K562 (cell line): ENCODE data around the gene SHC1. TPM values are rescaled to one million over a fixed set of nuclear protein-coding genes. Genes with fewer than 3 reads are reported as not detected.

Experiments used
- ATF7 ChIP-seq: fragments of 450-650 bp; IDR thresholded peaks from 2 replicates; pipeline ENCODE4 v1.7.1; 2014; ENCODE audit warnings: mild to moderate bottlenecking, moderate library complexity
- C11orf30 ChIP-seq: fragments of 450-650 bp; IDR thresholded peaks from 2 replicates; pipeline ENCODE4 v1.6.1; 2016; ENCODE audit warnings: low read depth, mild to moderate bottlenecking
- CBFA2T2 ChIP-seq: fragments of 450-650 bp; conservative IDR thresholded peaks from 2 replicates; pipeline ENCODE4 v1.6.1; 2017; ENCODE audit warnings: mild to moderate bottlenecking
- DACH1 ChIP-seq: fragments of 450-650 bp; IDR thresholded peaks from 2 replicates; pipeline ENCODE4 v1.6.1; 2018; ENCODE audit not compliant: partially characterized antibody
- KLF1 ChIP-seq: fragments of 450-650 bp; IDR thresholded peaks from 2 replicates; pipeline ENCODE4 v1.6.1; 2016; ENCODE audit warnings: missing genetic modification characterization, missing compliant biosample characterization
- L3MBTL2 ChIP-seq: fragments of 450-650 bp; IDR thresholded peaks from 2 replicates; pipeline ENCODE4 v1.6.1; 2016; ENCODE audit warnings: mild to moderate bottlenecking, moderate library complexity
- NR2C2 ChIP-seq, 2 experiments: fragments of 200-800 bp in 1 of 2; sonication (Bioruptor generic) in 1 of 2; sonication (generic) in 1 of 2; formaldehyde crosslinking in 1 of 2; IDR thresholded peaks; 2 replicates each; pipeline versions ENCODE4 v1.6.1 to v1.8.0; 2016 to 2022; ENCODE audit warnings: mild to moderate bottlenecking in 1 of 2, missing compliant biosample characterization in 1 of 2, missing genetic modification characterization in 1 of 2, missing genetic modification reagents in 1 of 2
- NR4A1 ChIP-seq, 2 experiments: fragments of 250-450 bp in 1 of 2; fragments of 450-650 bp in 1 of 2; sonication (Bioruptor Pico) in 1 of 2; IDR thresholded peaks; 2 replicates each; pipeline versions ENCODE4 v1.4.0 to v1.6.1; 2016 to 2020; ENCODE audit warnings: mild to moderate bottlenecking in 2 of 2, missing compliant biosample characterization in 1 of 2, missing genetic modification characterization in 1 of 2, moderate library complexity in 1 of 2
- RAD21 ChIP-seq, 2 experiments: fragments of 250-450 bp in 1 of 2; fragments of 450-650 bp in 1 of 2; sonication (Bioruptor Pico) in 1 of 2; formaldehyde crosslinking in 1 of 2; IDR thresholded peaks in 1 of 2; conservative IDR thresholded peaks in 1 of 2; 2 replicates each; pipeline versions ENCODE4 v1.4.0 to v1.8.0; 2020 to 2022; ENCODE audit warnings: mild to moderate bottlenecking in 2 of 2, moderate library complexity in 1 of 2
- RBBP5 ChIP-seq: fragments of 200-600 bp; sonication (generic); IDR thresholded peaks from 2 replicates; pipeline ENCODE4 v1.6.1; 2012; ENCODE audit warnings: borderline replicate concordance, mild to moderate bottlenecking, low read length, control low read depth, inconsistent platforms; ENCODE audit not compliant: insufficient read depth, poor library complexity, severe bottlenecking
- SAP30 ChIP-seq: fragments of 200-600 bp; sonication (generic); IDR thresholded peaks from 2 replicates; pipeline ENCODE4 v1.6.1; 2012; ENCODE audit warnings: borderline replicate concordance, low read depth, mild to moderate bottlenecking, moderate library complexity, low read length, control low read depth, inconsistent platforms; ENCODE audit not compliant: insufficient read depth, poor library complexity, severe bottlenecking
- TCF7L2 ChIP-seq: fragments of 150-350 bp; IDR thresholded peaks from 2 replicates; pipeline ENCODE4 v1.6.1; 2016; ENCODE audit warnings: low read depth, mild to moderate bottlenecking, low read length, moderate library complexity
- XRCC5 ChIP-seq: fragments of 200-400 bp; formaldehyde crosslinking; IDR thresholded peaks from 2 replicates; pipeline ENCODE4 v1.6.1; 2017; ENCODE audit warnings: low read depth, mild to moderate bottlenecking, low read length
- ZBTB17 ChIP-seq: fragments of 450-650 bp; formaldehyde crosslinking; IDR thresholded peaks from 2 replicates; pipeline ENCODE4 v1.4.0; 2020; ENCODE audit warnings: mild to moderate bottlenecking
- ZNF165 ChIP-seq: fragments of 250-450 bp; sonication (Bioruptor Pico); IDR thresholded peaks from 2 replicates; pipeline ENCODE4 v1.4.0; 2020; ENCODE audit warnings: borderline replicate concordance
- ZNF717 ChIP-seq: fragments of 250-450 bp; sonication (Bioruptor Pico); IDR thresholded peaks from 2 replicates; pipeline ENCODE4 v1.5.0; 2021
- polyA plus RNA-seq, 8 experiments: library from polyadenylated mRNA; depleted of rRNA in 4 of 8; stranded (reverse) in 5 of 8; unstranded in 3 of 8; fragments of >200 nt; fragmentation: Nextera tagmentation in 2 of 8; fragmentation: Illumina TruSeq in 1 of 8; extraction: Ambion mirVana in 2 of 8; extraction: Trizol in 1 of 8; gene quantifications; 2 replicates each; pipeline versions ENCODE4 v1.2.1 to v1.2.3, GENCODE V29; 2011 to 2014; ENCODE audit warnings: inconsistent platforms in 1 of 8, missing spikeins in 1 of 8
- total RNA-seq, 7 experiments: library from RNA; depleted of rRNA in 6 of 7; stranded (reverse); fragments of >200 nt in 6 of 7; fragmentation: Illumina TruSeq in 2 of 7; extraction: Trizol in 2 of 7; gene quantifications; 2 replicates each; pipeline versions ENCODE4 v1.2.1 to v1.2.3, GENCODE V29; 2011 to 2021; ENCODE audit warnings: low replicate concordance in 1 of 7
- TF ChIP-seq, protein P1 (sequence below): sonication (generic); formaldehyde crosslinking; IDR thresholded peaks from 2 replicates; pipeline ENCODE4 v1.8.0; 2022; ENCODE audit warnings: mild to moderate bottlenecking, missing genetic modification reagents, borderline replicate concordance
- TF ChIP-seq, protein P2 (sequence below): sonication (generic); formaldehyde crosslinking; IDR thresholded peaks from 2 replicates; pipeline ENCODE4 v1.8.0; 2023; ENCODE audit warnings: mild to moderate bottlenecking, missing genetic modification reagents
- TF ChIP-seq, protein P3 (sequence below): fragments of 450-650 bp; IDR thresholded peaks from 2 replicates; pipeline ENCODE4 v1.6.1; 2016

Gene SHC1
- total and polyA plus RNA-seq, 9 of the 15 experiments (the other 6 are each of a cell fraction or from before 2014, with no cell fraction given) = 4.1 to 113 (median 51.9) TPM

DNA sequence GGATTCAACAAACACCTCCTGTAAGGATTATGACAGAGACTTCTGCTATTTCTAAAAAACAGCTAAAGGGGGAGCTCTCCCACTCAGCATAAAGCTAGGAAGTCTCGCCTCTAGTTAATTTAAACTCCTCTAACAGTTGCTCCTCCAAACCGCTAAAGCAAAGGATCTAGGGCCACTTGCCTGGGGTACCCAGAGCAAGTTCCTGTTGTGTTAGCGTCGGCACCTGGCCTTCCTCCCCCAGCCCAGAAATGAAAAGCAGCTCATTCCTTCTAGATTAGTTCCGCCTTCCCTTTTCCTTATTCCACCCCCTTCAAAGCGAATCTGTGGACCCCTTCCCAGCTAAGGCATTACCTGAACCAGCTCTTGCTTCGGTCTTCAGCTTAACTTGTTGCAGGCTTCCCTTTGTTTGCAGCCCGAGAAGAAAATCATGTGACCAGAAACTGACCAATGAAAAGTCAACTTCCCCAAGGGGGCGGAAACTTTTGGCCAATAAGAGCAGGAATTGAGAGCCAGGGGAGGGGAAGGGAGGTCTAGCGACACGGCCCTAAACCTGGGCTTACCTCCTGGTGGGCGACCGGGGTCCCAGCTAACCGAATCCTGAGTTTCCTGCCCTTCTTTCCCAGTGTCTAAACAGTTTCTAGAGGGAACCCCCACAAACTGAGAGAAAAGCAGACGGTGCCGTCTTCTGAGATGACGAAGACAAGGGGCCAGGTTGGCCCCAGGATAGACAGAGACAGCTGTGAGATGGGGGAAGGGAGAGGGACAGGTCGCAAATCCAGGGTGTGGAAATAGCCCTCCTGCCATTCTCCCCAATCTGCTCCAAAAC lies 14.6 kb downstream of the SHC1 start, which contains the start of gene PBXIP1 (continued):
- TF ChIP-seq, protein P1, sequence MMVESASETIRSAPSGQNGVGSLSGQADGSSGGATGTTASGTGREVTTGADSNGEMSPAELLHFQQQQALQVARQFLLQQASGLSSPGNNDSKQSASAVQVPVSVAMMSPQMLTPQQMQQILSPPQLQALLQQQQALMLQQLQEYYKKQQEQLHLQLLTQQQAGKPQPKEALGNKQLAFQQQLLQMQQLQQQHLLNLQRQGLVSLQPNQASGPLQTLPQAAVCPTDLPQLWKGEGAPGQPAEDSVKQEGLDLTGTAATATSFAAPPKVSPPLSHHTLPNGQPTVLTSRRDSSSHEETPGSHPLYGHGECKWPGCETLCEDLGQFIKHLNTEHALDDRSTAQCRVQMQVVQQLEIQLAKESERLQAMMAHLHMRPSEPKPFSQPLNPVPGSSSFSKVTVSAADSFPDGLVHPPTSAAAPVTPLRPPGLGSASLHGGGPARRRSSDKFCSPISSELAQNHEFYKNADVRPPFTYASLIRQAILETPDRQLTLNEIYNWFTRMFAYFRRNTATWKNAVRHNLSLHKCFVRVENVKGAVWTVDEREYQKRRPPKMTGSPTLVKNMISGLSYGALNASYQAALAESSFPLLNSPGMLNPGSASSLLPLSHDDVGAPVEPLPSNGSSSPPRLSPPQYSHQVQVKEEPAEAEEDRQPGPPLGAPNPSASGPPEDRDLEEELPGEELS (CRISPR knock-in tag) = 0 out of 2 replicates have a peak, but pooled peaks have one; percentile 71
- TF ChIP-seq CBFA2T2 = peak; percentile 50
- peak; percentile 43 for TF ChIP-seq C11orf30
- 0 out of 2 replicates have a peak, but pooled peaks have one; percentile 37 for TF ChIP-seq NR4A1 (CRISPR knock-in tag; IDR thresholded peaks at IDR 0.05)
- TF ChIP-seq NR4A1 (tag; IDR thresholded peaks at IDR 0.05) = no peak
- TF ChIP-seq XRCC5 = 0 out of 2 replicates have a peak, but pooled peaks have one; percentile 39
- no peak for TF ChIP-seq KLF1 (tag)
- TF ChIP-seq, protein P2, sequence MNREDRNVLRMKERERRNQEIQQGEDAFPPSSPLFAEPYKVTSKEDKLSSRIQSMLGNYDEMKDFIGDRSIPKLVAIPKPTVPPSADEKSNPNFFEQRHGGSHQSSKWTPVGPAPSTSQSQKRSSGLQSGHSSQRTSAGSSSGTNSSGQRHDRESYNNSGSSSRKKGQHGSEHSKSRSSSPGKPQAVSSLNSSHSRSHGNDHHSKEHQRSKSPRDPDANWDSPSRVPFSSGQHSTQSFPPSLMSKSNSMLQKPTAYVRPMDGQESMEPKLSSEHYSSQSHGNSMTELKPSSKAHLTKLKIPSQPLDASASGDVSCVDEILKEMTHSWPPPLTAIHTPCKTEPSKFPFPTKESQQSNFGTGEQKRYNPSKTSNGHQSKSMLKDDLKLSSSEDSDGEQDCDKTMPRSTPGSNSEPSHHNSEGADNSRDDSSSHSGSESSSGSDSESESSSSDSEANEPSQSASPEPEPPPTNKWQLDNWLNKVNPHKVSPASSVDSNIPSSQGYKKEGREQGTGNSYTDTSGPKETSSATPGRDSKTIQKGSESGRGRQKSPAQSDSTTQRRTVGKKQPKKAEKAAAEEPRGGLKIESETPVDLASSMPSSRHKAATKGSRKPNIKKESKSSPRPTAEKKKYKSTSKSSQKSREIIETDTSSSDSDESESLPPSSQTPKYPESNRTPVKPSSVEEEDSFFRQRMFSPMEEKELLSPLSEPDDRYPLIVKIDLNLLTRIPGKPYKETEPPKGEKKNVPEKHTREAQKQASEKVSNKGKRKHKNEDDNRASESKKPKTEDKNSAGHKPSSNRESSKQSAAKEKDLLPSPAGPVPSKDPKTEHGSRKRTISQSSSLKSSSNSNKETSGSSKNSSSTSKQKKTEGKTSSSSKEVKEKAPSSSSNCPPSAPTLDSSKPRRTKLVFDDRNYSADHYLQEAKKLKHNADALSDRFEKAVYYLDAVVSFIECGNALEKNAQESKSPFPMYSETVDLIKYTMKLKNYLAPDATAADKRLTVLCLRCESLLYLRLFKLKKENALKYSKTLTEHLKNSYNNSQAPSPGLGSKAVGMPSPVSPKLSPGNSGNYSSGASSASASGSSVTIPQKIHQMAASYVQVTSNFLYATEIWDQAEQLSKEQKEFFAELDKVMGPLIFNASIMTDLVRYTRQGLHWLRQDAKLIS = peak; percentile 18; the same call in 1 of the 2 replicates
- peak; percentile 22 for TF ChIP-seq RBBP5
- peak; percentile 20 for TF ChIP-seq SAP30
- no peak for TF ChIP-seq ZBTB17 (CRISPR knock-in tag)
- TF ChIP-seq, protein P3, sequence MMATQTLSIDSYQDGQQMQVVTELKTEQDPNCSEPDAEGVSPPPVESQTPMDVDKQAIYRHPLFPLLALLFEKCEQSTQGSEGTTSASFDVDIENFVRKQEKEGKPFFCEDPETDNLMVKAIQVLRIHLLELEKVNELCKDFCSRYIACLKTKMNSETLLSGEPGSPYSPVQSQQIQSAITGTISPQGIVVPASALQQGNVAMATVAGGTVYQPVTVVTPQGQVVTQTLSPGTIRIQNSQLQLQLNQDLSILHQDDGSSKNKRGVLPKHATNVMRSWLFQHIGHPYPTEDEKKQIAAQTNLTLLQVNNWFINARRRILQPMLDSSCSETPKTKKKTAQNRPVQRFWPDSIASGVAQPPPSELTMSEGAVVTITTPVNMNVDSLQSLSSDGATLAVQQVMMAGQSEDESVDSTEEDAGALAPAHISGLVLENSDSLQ = peak; percentile 29; the same call in 1 of the 2 replicates
- TF ChIP-seq L3MBTL2 = 0 out of 2 replicates have a peak, but pooled peaks have one; percentile 40
- TF ChIP-seq ATF7 = 0 out of 2 replicates have a peak, but pooled peaks have one; percentile 17
- no peak for TF ChIP-seq TCF7L2
- peak; percentile 63 for TF ChIP-seq DACH1
- peak; percentile 28; the same call in 1 of the 2 replicates for TF ChIP-seq ZNF165 (CRISPR knock-in tag)
- TF ChIP-seq ZNF717 (CRISPR knock-in tag) = no peak
- peak; percentile 25; the same call in 1 of the 2 replicates for TF ChIP-seq NR2C2 (CRISPR knock-in tag; IDR thresholded peaks at IDR 0.05)
- TF ChIP-seq NR2C2 (tag; IDR thresholded peaks at IDR 0.05) = no peak
- peak; percentile 23 to 40; a peak in 2 of 4 replicates for TF ChIP-seq RAD21 (CRISPR knock-in tag; conservative IDR thresholded peaks at IDR 0.05 in 1 of 2, IDR thresholded peaks at IDR 0.05 in 1 of 2)
